WTC11 (cell line): ENCODE data around the gene PREX1.

ENCODE experiments used
- ATF2 ChIP-seq: sonication (generic); formaldehyde crosslinking; IDR thresholded peaks from 2 replicates; pipeline ENCODE4 v1.8.1; 2022; ENCODE audit warnings: low read depth, missing genetic modification reagents, borderline replicate concordance
- CREB1 ChIP-seq: sonication (generic); formaldehyde crosslinking; IDR thresholded peaks from 2 replicates; pipeline ENCODE4 v1.8.0; 2023; ENCODE audit warnings: mild to moderate bottlenecking, missing genetic modification reagents
- CTCF ChIP-seq: fragments of 200-600 bp; IDR thresholded peaks from 2 replicates; pipeline ENCODE4 v1.8.0; 2022; ENCODE audit warnings: antibody characterized with exemption
- E2F1 ChIP-seq: sonication (generic); formaldehyde crosslinking; IDR thresholded peaks from 2 replicates; pipeline ENCODE4 v1.8.0; 2022; ENCODE audit warnings: mild to moderate bottlenecking, missing genetic modification reagents
- FOXJ3 ChIP-seq: sonication (generic); formaldehyde crosslinking; IDR thresholded peaks from 2 replicates; pipeline ENCODE4 v1.9.0; 2021; ENCODE audit warnings: missing genetic modification reagents, mild to moderate bottlenecking, borderline replicate concordance
- JUN ChIP-seq: sonication (generic); formaldehyde crosslinking; IDR thresholded peaks from 2 replicates; pipeline ENCODE4 v1.8.0; 2023; ENCODE audit warnings: mild to moderate bottlenecking, missing genetic modification reagents
- SMAD4 ChIP-seq: sonication (generic); formaldehyde crosslinking; IDR thresholded peaks from 2 replicates; pipeline ENCODE4 v1.8.0; 2022; ENCODE audit warnings: mild to moderate bottlenecking, missing genetic modification reagents
- TCF7 ChIP-seq: sonication (generic); formaldehyde crosslinking; IDR thresholded peaks from 2 replicates; pipeline ENCODE4 v1.8.0; 2022; ENCODE audit warnings: mild to moderate bottlenecking, low read depth, missing genetic modification reagents, moderate library complexity
- ZNF281 ChIP-seq: sonication (generic); formaldehyde crosslinking; IDR thresholded peaks from 2 replicates; pipeline ENCODE4 v1.8.0; 2023; ENCODE audit warnings: mild to moderate bottlenecking, missing genetic modification reagents

GRCh38 chr20:48617481-48617880 is 210.3 kb downstream of the PREX1 start:
- TF ChIP-seq SMAD4 (CRISPR knock-in tag), result no peak
- TF ChIP-seq CTCF, result no peak
- no peak for TF ChIP-seq JUN (CRISPR knock-in tag)
- TF ChIP-seq E2F1 (CRISPR knock-in tag), result no peak
- no peak for TF ChIP-seq TCF7 (CRISPR knock-in tag)
- TF ChIP-seq CREB1, result no peak
- TF ChIP-seq ZNF281, result no peak
- no peak for TF ChIP-seq ATF2 (CRISPR knock-in tag)
- no peak for TF ChIP-seq FOXJ3 (CRISPR knock-in tag)
